AG09309 (cell line): ENCODE measurements around the gene CHRM4.

Experiments used
- DNase-seq: peaks from one replicate; pipeline ENCODE4 v3.0.0-alpha.2; 2010; ENCODE audit warnings: low read depth
- H3K4me3 ChIP-seq: 2 replicates; pipeline ENCODE4 v1.5.1; 2011; ENCODE audit warnings: mild to moderate bottlenecking, low read depth, low read length, moderate library complexity; ENCODE audit not compliant: control insufficient read depth
- CTCF ChIP-seq: IDR thresholded peaks from 2 replicates; pipeline ENCODE4 v1.5.1; 2011; ENCODE audit warnings: mild to moderate bottlenecking, low read depth, low read length, inconsistent platforms; ENCODE audit not compliant: insufficient read depth, control insufficient read depth; ENCODE audit errors: missing control alignments

Gene CHRM4

GRCh38 chr11:46363455-46364005 lies 28.0 kb downstream of the CHRM4 start:
- H3K4me3 ChIP-seq, result no peak overlapping the region
- no peak for DNase-seq
- peak; percentile 12 for TF ChIP-seq CTCF

- H3K4me3 ChIP-seq, result no peak overlapping the region
- DNase-seq, result no peak
Observed at GRCh38 chr11:46363031-46363407, 28.6 kb downstream of the CHRM4 start.

GRCh38 chr11:46362156-46363030 lies 29.2 kb downstream of the CHRM4 start:
- H3K4me3 ChIP-seq, result no peak overlapping the region
- no peak for TF ChIP-seq CTCF

More at GRCh38 chr11:46363031-46363407, 28.6 kb downstream of the CHRM4 start:
- no peak for TF ChIP-seq CTCF

GRCh38 chr11:46361283-46362155 lies 30.1 kb downstream of the CHRM4 start:
- no peak overlapping the region for H3K4me3 ChIP-seq
- DNase-seq, result no peak

More at GRCh38 chr11:46362156-46363030, 29.2 kb downstream of the CHRM4 start:
- no peak for DNase-seq

GRCh38 chr11:46360878-46361277 lies 30.7 kb downstream of the CHRM4 start:
- H3K4me3 ChIP-seq, result no peak overlapping the region
- no peak for DNase-seq
- no peak for TF ChIP-seq CTCF

More at GRCh38 chr11:46361283-46362155, 30.1 kb downstream of the CHRM4 start:
- TF ChIP-seq CTCF, result no peak

GRCh38 chr11:46359953-46360352 lies 31.6 kb downstream of the CHRM4 start:
- no peak for TF ChIP-seq CTCF
- no peak for DNase-seq

More at GRCh38 chr11:46359953-46360352, 31.6 kb downstream of the CHRM4 start:
- H3K4me3 ChIP-seq, result no peak overlapping the region
